Heart left ventricle (tissue), 16 donors: Measurements from ENCODE around the gene C1orf50. TPM values are rescaled to one million over a fixed set of nuclear protein-coding genes. Genes with fewer than 3 reads are reported as not detected.

ENCODE experiments used
- ATAC-seq, 4 donors: fragments of 200-7000 bp; cut with Tn5 transposase; one replicate each; pipeline ENCODE4 v1.9.1; 2020 to 2022; ENCODE audit warnings: moderate library complexity in 4 of 4, mild to moderate bottlenecking in 3 of 4, moderate number of reproducible peaks in 1 of 4
- DNase-seq, 5 donors: peaks; one replicate each; pipeline ENCODE4 v3.0.0-alpha.2; 2020
- H3K27ac ChIP-seq, 12 donors: fragments of 200-600 bp; sonication (generic) in 4 of 12; one replicate each; pipeline versions ENCODE4 v1.5.0 to v1.8.0; 2016 to 2022; ENCODE audit warnings: mild to moderate bottlenecking in 2 of 12
- H3K27me3 ChIP-seq, 9 donors: fragments of 200-600 bp; sonication (generic) in 2 of 9; one replicate each; pipeline versions ENCODE4 v1.5.1 to v1.8.0; 2016 to 2022; ENCODE audit warnings: mild to moderate bottlenecking in 3 of 9
- H3K36me3 ChIP-seq, 9 donors: fragments of 200-600 bp; sonication (generic) in 2 of 9; one replicate each; pipeline versions ENCODE4 v1.5.0 to v1.8.0; 2018 to 2022; ENCODE audit warnings: mild to moderate bottlenecking in 2 of 9
- H3K4me1 ChIP-seq, 12 donors: fragments of 200-600 bp; sonication (generic) in 4 of 12; one replicate each; pipeline versions ENCODE4 v1.5.0 to v1.8.0; 2016 to 2022; ENCODE audit warnings: mild to moderate bottlenecking in 3 of 12
- H3K4me3 ChIP-seq, 12 donors: fragments of 200-600 bp; sonication (generic) in 4 of 12; one replicate each; pipeline versions ENCODE4 v1.5.0 to v1.8.0; 2017 to 2022; ENCODE audit warnings: mild to moderate bottlenecking in 9 of 12, moderate library complexity in 4 of 12
- H3K9me3 ChIP-seq, 12 donors: fragments of 200-600 bp; sonication (generic) in 4 of 12; one replicate each; pipeline versions ENCODE4 v1.5.0 to v1.8.0; 2016 to 2022; ENCODE audit warnings: mild to moderate bottlenecking in 1 of 12
- CTCF ChIP-seq, 12 donors: fragments of 200-600 bp; sonication (generic) in 4 of 12; IDR thresholded peaks; one replicate each; pipeline versions ENCODE4 v1.5.0 to v1.8.0; 2018 to 2022; ENCODE audit warnings: antibody characterized with exemption in 12 of 12, mild to moderate bottlenecking in 5 of 12
- POLR2A ChIP-seq, 2 donors: fragments of 450-650 bp; IDR thresholded peaks; one replicate each; pipeline ENCODE4 v1.6.1; 2017; ENCODE audit warnings: antibody characterized with exemption in 2 of 2, mild to moderate bottlenecking in 2 of 2, moderate library complexity in 2 of 2
- WGBS, 4 donors: extraction: QIAGEN DNeasy Blood & Tissue Kit in 2 of 4; methylation state at CpG; one replicate each; pipeline versions ENCODE4 v1.1.5 to v1.1.7; 2013 to 2018; 5-methylcytosine and 5-hydroxymethylcytosine counted together
- intact Hi-C, 10 donors: fragments of 100-400 bp; cut with DNase I; formaldehyde crosslinking; loops; one replicate each; pipeline versions ENCODE4 v1.11.1 to v1.14.2; 2022
- polyA plus RNA-seq, 2 donors: library from polyadenylated mRNA; stranded (reverse); fragments of 200-250 nt; gene quantifications; one replicate each; pipeline ENCODE4 v1.2.3, GENCODE V29; 2013
- total RNA-seq, 9 donors: library from RNA; depleted of rRNA in 2 of 9; stranded (reverse); fragments of >200 nt in 2 of 9; fragmentation: NEBNext Ultra II Directional in 3 of 9; extraction: Animal tissue kit (Norgen Biotek cat#: 25700) in 3 of 9; gene quantifications; one replicate each; pipeline versions ENCODE4 v1.1.0 to v1.2.4, GENCODE V29; 2016 to 2023
- donor health status: ischemic (EF 13 %, LVEDD 7.1; RV severe dilation, severe dysfunction).
- donor health status: healthy with polysubstance abuse.
- donor health status: DM: no; HTN: yes; CAD: no.
- donor health status: DM: no; HTN: no; CAD: no.
- donor health status: ischemic (EF 25% LVEDD 6.9; RV normal size, moderate dysfunction).
- donor health status: ischemic (EF 25% LVEDD 5.7; RV mildly dilated, moderate dysfunction).
- donor health status: healthy.
- donor health status: DM: yes; HTN: yes; CAD: no.
- donor health status: ischemic (EF 35%, LVEDD 5.7; RV mildly dilated, moderate dysfunction).
- donor health status: nonischemic (EF 11% LVEDD 7.7; RV severe dilation, severe dysfunction).
- donor health status: DM: yes; HTN: yes; CAD: no.
- donor health status: PGD.
- donor health status: ischemic (EF 29% LVEDD 5.4; RV normal size, mild dysfunction).
- donor health status: nonischemic (EF 23%, LVEDD 6.1; RV moderate dilation, normal function).

C1orf50 gene
- total and polyA plus RNA-seq, 11 donors, result 3.0 to 9.2 (median 5.6) TPM

GRCh38 chr1:42824481-42825035 lies 57.5 kb downstream of the C1orf50 start:
- WGBS, 4 donors, result 90 to 96% (median 94%) methylated on average over 4 of the region's 4 CpGs
- ATAC-seq (no peak), DNase-seq (no peak)
- Histone ChIP-seq H3K27me3 (no peaks in the 10 kb centered on the region), H3K36me3 (peaks cover 0 to 11% (median 0%) of the 10 kb centered on the region in 9 donors), H3K9me3 (no peaks in the 10 kb centered on the region), H3K4me3 (no peak overlapping the region), H3K27ac (no peak overlapping the region), H3K4me1 (peaks cover 0 to 12% (median 0%) of the 10 kb centered on the region in 12 donors)
- intact Hi-C loops, result loop anchor here in 1 of 10 donors (5.0 kb wide), 1 partner anchor 57 kb away; the partner anchor contains the start of genes C1orf50 and P3H1
- TF ChIP-seq CTCF (IDR thresholded peaks at IDR 0.05) (no peak), POLR2A (IDR thresholded peaks at IDR 0.05) (no peak)

DNA sequence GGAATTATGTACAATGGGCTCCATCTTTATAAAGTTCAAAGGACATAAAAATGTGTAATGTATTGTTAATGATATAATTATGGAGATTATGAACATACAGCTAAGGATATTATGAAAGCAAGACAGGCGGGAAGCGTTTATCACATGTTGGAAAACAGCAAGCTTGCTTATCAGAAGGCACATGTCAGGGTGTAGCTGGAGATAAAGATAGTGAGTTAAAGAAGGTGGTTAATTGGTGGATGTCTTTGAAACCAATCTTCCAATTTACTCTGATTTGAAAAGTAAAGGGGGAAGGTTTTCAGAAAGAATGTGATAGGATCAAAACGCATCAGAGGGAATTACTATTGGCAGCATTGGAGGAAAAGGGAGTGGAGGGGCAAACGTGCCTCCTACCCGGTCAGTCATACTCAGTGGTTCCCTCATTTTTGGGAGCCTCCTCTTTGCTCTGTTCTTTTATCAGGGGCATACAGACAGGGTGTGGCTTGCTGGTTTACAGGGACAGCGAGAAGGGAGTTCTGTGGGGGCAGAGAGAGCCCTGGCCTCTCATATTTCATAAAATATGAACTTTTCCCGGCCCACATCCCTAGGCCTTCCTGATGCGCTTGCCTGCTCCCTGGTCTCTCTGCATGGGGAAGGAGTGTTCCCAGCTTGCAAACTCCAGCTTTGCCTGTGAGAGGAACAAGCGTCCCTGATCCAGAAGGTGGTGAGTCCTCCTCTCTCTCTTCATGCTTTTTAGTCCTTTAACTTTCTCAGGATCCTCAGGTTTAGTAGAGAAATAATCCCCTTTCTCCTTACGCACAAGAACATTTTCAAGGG lies 58.2 kb downstream of the C1orf50 start:
- no peak for ATAC-seq

More for the DNA sequence above, 58.2 kb downstream of the C1orf50 start:
- TF ChIP-seq POLR2A (IDR thresholded peaks at IDR 0.05) (no peak), CTCF (IDR thresholded peaks at IDR 0.05) (no peak)
- intact Hi-C loops, result no loop called here
- Histone ChIP-seq H3K27me3 (no peaks in the 10 kb centered on the region), H3K4me3 (no peak overlapping the region), H3K4me1 (peaks cover 0 to 12% (median 0%) of the 10 kb centered on the region in 12 donors), H3K9me3 (no peaks in the 10 kb centered on the region), H3K27ac (no peak overlapping the region), H3K36me3 (peaks cover 0 to 11% (median 0%) of the 10 kb centered on the region in 9 donors)
- no peak for DNase-seq
- 74 to 81% (median 79%) methylated on average over 10 of the region's 10 CpGs for WGBS, 4 donors

Other genes with a start within 250 kb of the C1orf50 start
- 10 to 100 TPM; 16.9 to 28.6 (median 19.4) TPM for gene PPIH, start 108.8 kb upstream of the C1orf50 start, total RNA-seq
- gene PPIH, start 108.8 kb upstream of the C1orf50 start, polyA plus RNA-seq, result 10 to 100 TPM; 25.6 to 30.9 TPM
- 1,000 to 10,000 TPM in 1 of 9 donors, 100 to 1,000 TPM in 8; 663 to 1,139 (median 788) TPM for gene YBX1, start 84.8 kb upstream of the C1orf50 start, total RNA-seq
- gene YBX1, start 84.8 kb upstream of the C1orf50 start, polyA plus RNA-seq, result 1,000 to 10,000 TPM in 1 of 2 donors, 100 to 1,000 TPM in 1; 638 to 1,226 TPM
- gene CLDN19, start 27.0 kb upstream of the C1orf50 start, total RNA-seq, result under 1 TPM in 1 of 9 donors, not detected in 8; 0.11 TPM
- gene CLDN19, start 27.0 kb upstream of the C1orf50 start, polyA plus RNA-seq, result under 1 TPM in 1 of 2 donors, not detected in 1; 0.01 TPM
- 10 to 100 TPM in 4 of 9 donors, 1 to 10 TPM in 5; 6.9 to 27.9 (median 10.0) TPM for gene P3H1, start 221 bp upstream of the C1orf50 start, total RNA-seq
- gene P3H1, start 221 bp upstream of the C1orf50 start, polyA plus RNA-seq, result 10 to 100 TPM; 10.7 to 17.6 TPM
- under 1 TPM in 3 of 9 donors, not detected in 6; 0.06 to 0.19 (median 0.07) TPM for gene TMEM269, start 17.7 kb downstream of the C1orf50 start, total RNA-seq
- not detected for gene TMEM269, start 17.7 kb downstream of the C1orf50 start, polyA plus RNA-seq
- gene ERMAP, start 49.9 kb downstream of the C1orf50 start, total RNA-seq, result 1 to 10 TPM; 2.2 to 8.2 (median 5.4) TPM
- 1 to 10 TPM; 2.6 to 2.8 TPM for gene ERMAP, start 49.9 kb downstream of the C1orf50 start, polyA plus RNA-seq
- gene SVBP, start 50.1 kb downstream of the C1orf50 start, total RNA-seq, result 10 to 100 TPM; 11.5 to 22.8 (median 15.8) TPM
- gene SVBP, start 50.1 kb downstream of the C1orf50 start, polyA plus RNA-seq, result 10 to 100 TPM; 23.6 to 33.5 TPM
- 10 to 100 TPM in 2 of 9 donors, 1 to 10 TPM in 7; 4.9 to 11.6 (median 8.4) TPM for gene ZNF691, start 79.4 kb downstream of the C1orf50 start, total RNA-seq
- 1 to 10 TPM; 6.2 to 8.0 TPM for gene ZNF691, start 79.4 kb downstream of the C1orf50 start, polyA plus RNA-seq
- 10 to 100 TPM; 19.0 to 88.1 (median 29.9) TPM for gene SLC2A1, start 191.6 kb downstream of the C1orf50 start, total RNA-seq
- gene SLC2A1, start 191.6 kb downstream of the C1orf50 start, polyA plus RNA-seq, result 100 to 1,000 TPM in 1 of 2 donors, 10 to 100 TPM in 1; 10.6 to 196 TPM